HUES64 (cell line): ENCODE measurements around the gene ATRNL1.

Experiments
- H3K27ac ChIP-seq: 2 replicates; pipeline ENCODE4 v1.7.0; 2013; ENCODE audit warnings: low read depth, low read length, inconsistent platforms
- H3K27me3 ChIP-seq: 2 replicates; pipeline ENCODE4 v1.6.1; 2013; ENCODE audit warnings: mild to moderate bottlenecking, low read length; ENCODE audit not compliant: insufficient read depth
- H3K36me3 ChIP-seq: 2 replicates; pipeline ENCODE4 v1.6.1; 2013; ENCODE audit warnings: mild to moderate bottlenecking, low read length; ENCODE audit not compliant: insufficient read depth
- H3K4me1 ChIP-seq: 2 replicates; pipeline ENCODE4 v1.6.1; 2013; ENCODE audit warnings: mild to moderate bottlenecking, low read length, moderate library complexity; ENCODE audit not compliant: insufficient read depth
- H3K4me3 ChIP-seq: 2 replicates; pipeline ENCODE4 v1.5.1; 2013; ENCODE audit warnings: mild to moderate bottlenecking, low read length, moderate library complexity
- H3K9ac ChIP-seq: 2 replicates; pipeline ENCODE4 v1.6.1; 2013; ENCODE audit warnings: mild to moderate bottlenecking, low read depth, low read length
- H3K9me3 ChIP-seq: 2 replicates; pipeline ENCODE4 v1.6.1; 2013; ENCODE audit warnings: low read depth, low read length; ENCODE audit not compliant: insufficient read depth
- WGBS: fragments of 150-250, 120-280 bp; methylation state at CpG from one replicate; pipeline ENCODE4 v1.1.7; 2013; ENCODE audit warnings: missing lambda C conversion rate; 5-methylcytosine and 5-hydroxymethylcytosine counted together

ATRNL1 gene

GRCh38 chr10:115981081-115981480 lies 887.9 kb downstream of the ATRNL1 start:
- Histone ChIP-seq H3K27me3 (no peaks in the 10 kb centered on the region), H3K36me3 (no peaks in the 10 kb centered on the region), H3K9me3 (0 out of 2 replicates have a peak, but pooled peaks cover under 1% of the 10 kb centered on the region), H3K4me3 (no peak overlapping the region), H3K4me1 (peaks cover 7% of the 10 kb centered on the region), H3K9ac (no peak overlapping the region), H3K27ac (no peak overlapping the region)
- 92% methylated on average over 8 of the region's 8 CpGs for WGBS

- WGBS: 94% methylated on average over 6 of the region's 6 CpGs
- Histone ChIP-seq H3K4me3 (no peak overlapping the region), H3K27ac (no peak overlapping the region), H3K4me1 (peaks cover 4% of the 10 kb centered on the region; the same call in 1 of the 2 replicates), H3K9ac (no peak overlapping the region), H3K9me3 (peaks cover 9% of the 10 kb centered on the region; the same call in 1 of the 2 replicates), H3K27me3 (no peaks in the 10 kb centered on the region), H3K36me3 (no peaks in the 10 kb centered on the region)
Measured at GRCh38 chr10:115982076-115982475, 888.9 kb downstream of the ATRNL1 start.

- Histone ChIP-seq H3K9ac (no peak overlapping the region), H3K36me3 (no peaks in the 10 kb centered on the region), H3K27ac (no peak overlapping the region), H3K4me1 (peaks cover 4% of the 10 kb centered on the region; the same call in 1 of the 2 replicates), H3K27me3 (no peaks in the 10 kb centered on the region), H3K4me3 (no peak overlapping the region), H3K9me3 (peaks cover 9% of the 10 kb centered on the region; the same call in 1 of the 2 replicates)
- WGBS: 89% methylated on average over 2 of the region's 2 CpGs
Measured at GRCh38 chr10:115982526-115982925, 889.4 kb downstream of the ATRNL1 start.

- WGBS: no CpG with 5 or more reads among the region's 1 CpG
- H3K4me3 ChIP-seq: no peak overlapping the region
- H3K36me3 ChIP-seq: no peaks in the 10 kb centered on the region
- peaks cover 9% of the 10 kb centered on the region; the same call in 1 of the 2 replicates for H3K9me3 ChIP-seq
- no peaks in the 10 kb centered on the region for H3K4me1 ChIP-seq
- no peak overlapping the region for H3K27ac ChIP-seq
- H3K9ac ChIP-seq: no peak overlapping the region
- H3K27me3 ChIP-seq: no peaks in the 10 kb centered on the region
Measured at GRCh38 chr10:115985786-115986185, 892.6 kb downstream of the ATRNL1 start.

GRCh38 chr10:115988380-115988779 lies 895.2 kb downstream of the ATRNL1 start:
- Histone ChIP-seq H3K36me3 (no peaks in the 10 kb centered on the region), H3K9ac (no peak overlapping the region), H3K4me1 (no peaks in the 10 kb centered on the region), H3K9me3 (peaks cover 14% of the 10 kb centered on the region; the same call in 1 of the 2 replicates), H3K27ac (no peak overlapping the region), H3K27me3 (peaks cover 5% of the 10 kb centered on the region; the same call in 1 of the 2 replicates), H3K4me3 (no peak overlapping the region)
- 93% methylated on average over 3 of the region's 3 CpGs for WGBS

GRCh38 chr10:115989621-115990020 lies 896.5 kb downstream of the ATRNL1 start:
- WGBS: 93% methylated on average over 3 of the region's 3 CpGs
- Histone ChIP-seq H3K4me3 (no peak overlapping the region), H3K9ac (no peak overlapping the region), H3K9me3 (peaks cover 14% of the 10 kb centered on the region; the same call in 1 of the 2 replicates), H3K4me1 (no peaks in the 10 kb centered on the region), H3K36me3 (no peaks in the 10 kb centered on the region), H3K27ac (no peak overlapping the region), H3K27me3 (peaks cover 17% of the 10 kb centered on the region)

- H3K9ac ChIP-seq: no peak overlapping the region
- H3K9me3 ChIP-seq: peaks cover 11% of the 10 kb centered on the region
- H3K4me1 ChIP-seq: peaks cover 10% of the 10 kb centered on the region
- WGBS: 65% methylated on average over 5 of the region's 5 CpGs
- no peaks in the 10 kb centered on the region for H3K36me3 ChIP-seq
- no peak overlapping the region for H3K4me3 ChIP-seq
- peaks cover 36% of the 10 kb centered on the region for H3K27me3 ChIP-seq
- no peak overlapping the region for H3K27ac ChIP-seq
Measured at GRCh38 chr10:115992236-115992986, 899.2 kb downstream of the ATRNL1 start.

GRCh38 chr10:115996031-115996430 lies 902.9 kb downstream of the ATRNL1 start:
- Histone ChIP-seq H3K27me3 (peaks cover 36% of the 10 kb centered on the region), H3K27ac (peak overlapping the region; percentile 63; the same call in 1 of the 2 replicates), H3K4me3 (no peak overlapping the region), H3K4me1 (peaks cover 10% of the 10 kb centered on the region), H3K9me3 (peaks cover 29% of the 10 kb centered on the region), H3K36me3 (no peaks in the 10 kb centered on the region), H3K9ac (no peak overlapping the region)
- 0% methylated on average over 1 of the region's 1 CpG for WGBS

- 100% methylated on average over 1 of the region's 2 CpGs for WGBS
- H3K9me3 ChIP-seq: peaks cover 24% of the 10 kb centered on the region
- no peak overlapping the region for H3K27ac ChIP-seq
- H3K4me1 ChIP-seq: peaks cover 10% of the 10 kb centered on the region
- H3K36me3 ChIP-seq: no peaks in the 10 kb centered on the region
- peaks cover 32% of the 10 kb centered on the region for H3K27me3 ChIP-seq
- no peak overlapping the region for H3K9ac ChIP-seq
- no peak overlapping the region for H3K4me3 ChIP-seq
Measured at GRCh38 chr10:115998301-115998700, 905.1 kb downstream of the ATRNL1 start.
